Stomach smooth muscle (tissue), 2 donors: ENCODE data around the gene YPEL1.

ENCODE experiments used
- H3K27ac ChIP-seq: one replicate; pipeline ENCODE4 v1.7.0; 2013; ENCODE audit warnings: mild to moderate bottlenecking, low read length, inconsistent platforms
- H3K27me3 ChIP-seq, 2 donors: one replicate each; pipeline ENCODE4 v1.7.0; 2013; ENCODE audit warnings: low read length in 2 of 2; ENCODE audit not compliant: insufficient read depth in 2 of 2, control insufficient read depth in 1 of 2
- H3K36me3 ChIP-seq, 2 donors: one replicate each; pipeline ENCODE4 v1.7.0; 2013; ENCODE audit warnings: low read length in 2 of 2; ENCODE audit not compliant: control insufficient read depth in 2 of 2, insufficient read depth in 2 of 2
- H3K4me1 ChIP-seq: one replicate; pipeline ENCODE4 v1.7.0; 2013; ENCODE audit warnings: low read length; ENCODE audit not compliant: control insufficient read depth, insufficient read depth
- H3K4me3 ChIP-seq, 2 donors: one replicate each; pipeline ENCODE4 v1.7.0; 2013; ENCODE audit warnings: low read length in 2 of 2
- H3K9ac ChIP-seq, 2 donors: one replicate each; pipeline ENCODE4 v1.7.0; 2013; ENCODE audit warnings: low read length in 2 of 2, mild to moderate bottlenecking in 1 of 2
- H3K9me3 ChIP-seq, 2 donors: one replicate each; pipeline ENCODE4 v1.7.0; 2013; ENCODE audit warnings: low read length in 2 of 2; ENCODE audit not compliant: control insufficient read depth in 2 of 2
- donor health status: healthy.
- donor health status: Pancreatic carcinoma.

Gene YPEL1

DNA sequence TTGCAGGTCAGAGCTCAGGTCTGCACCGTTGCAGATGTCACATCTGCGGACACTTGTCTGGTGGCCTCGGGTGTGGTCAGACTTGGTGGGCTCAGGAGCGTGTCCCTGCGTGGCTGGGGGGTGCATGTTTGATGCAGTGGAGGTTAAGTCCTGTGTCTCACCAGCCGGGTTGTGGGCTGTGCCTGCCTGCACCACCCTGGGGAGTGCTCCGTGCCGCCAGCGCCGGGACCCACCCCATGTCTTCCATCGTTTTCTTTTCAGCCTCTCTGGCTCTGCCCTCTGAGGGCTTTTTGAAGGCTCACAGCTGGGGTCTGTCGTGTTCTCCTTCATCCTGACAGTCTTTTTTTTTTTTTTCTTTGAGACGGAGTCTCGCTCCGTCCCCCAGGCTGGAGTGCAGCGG lies 43.8 kb downstream of the YPEL1 start:
- Histone ChIP-seq H3K36me3 (peaks cover 17 to 52% of the 10 kb centered on the region in 2 donors), H3K27me3 (no peaks in the 10 kb centered on the region), H3K27ac (no peak overlapping the region), H3K4me1 (peaks cover 14% of the 10 kb centered on the region), H3K9me3 (no peaks in the 10 kb centered on the region), H3K4me3 (no peak overlapping the region), H3K9ac (no peak overlapping the region)

DNA sequence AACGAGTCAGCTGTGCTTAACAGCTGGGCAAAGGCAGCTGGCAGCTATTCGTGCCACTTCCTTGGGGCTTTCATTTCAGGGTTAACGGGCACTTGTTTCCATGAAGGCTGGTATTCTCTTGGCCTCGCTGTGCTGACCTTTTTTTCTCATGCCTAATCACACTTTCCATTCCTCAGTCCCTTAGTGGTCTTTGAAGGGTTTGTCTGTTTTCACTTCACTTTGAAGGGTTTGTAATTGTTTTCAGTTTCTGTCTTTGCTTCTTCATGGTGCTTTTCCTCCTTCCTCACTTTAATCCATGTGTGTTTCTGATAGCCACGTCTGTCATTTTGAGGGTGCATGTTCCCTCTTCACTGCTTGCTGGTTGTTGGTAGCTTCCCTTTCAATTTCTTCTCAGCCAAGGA lies 45.2 kb downstream of the YPEL1 start:
- Histone ChIP-seq H3K27me3 (no peaks in the 10 kb centered on the region), H3K4me1 (peaks cover 9% of the 10 kb centered on the region), H3K4me3 (no peak overlapping the region), H3K9me3 (no peaks in the 10 kb centered on the region), H3K36me3 (peaks cover 15 to 48% of the 10 kb centered on the region in 2 donors), H3K27ac (peak overlapping the region; percentile 49), H3K9ac (no peak overlapping the region)

DNA sequence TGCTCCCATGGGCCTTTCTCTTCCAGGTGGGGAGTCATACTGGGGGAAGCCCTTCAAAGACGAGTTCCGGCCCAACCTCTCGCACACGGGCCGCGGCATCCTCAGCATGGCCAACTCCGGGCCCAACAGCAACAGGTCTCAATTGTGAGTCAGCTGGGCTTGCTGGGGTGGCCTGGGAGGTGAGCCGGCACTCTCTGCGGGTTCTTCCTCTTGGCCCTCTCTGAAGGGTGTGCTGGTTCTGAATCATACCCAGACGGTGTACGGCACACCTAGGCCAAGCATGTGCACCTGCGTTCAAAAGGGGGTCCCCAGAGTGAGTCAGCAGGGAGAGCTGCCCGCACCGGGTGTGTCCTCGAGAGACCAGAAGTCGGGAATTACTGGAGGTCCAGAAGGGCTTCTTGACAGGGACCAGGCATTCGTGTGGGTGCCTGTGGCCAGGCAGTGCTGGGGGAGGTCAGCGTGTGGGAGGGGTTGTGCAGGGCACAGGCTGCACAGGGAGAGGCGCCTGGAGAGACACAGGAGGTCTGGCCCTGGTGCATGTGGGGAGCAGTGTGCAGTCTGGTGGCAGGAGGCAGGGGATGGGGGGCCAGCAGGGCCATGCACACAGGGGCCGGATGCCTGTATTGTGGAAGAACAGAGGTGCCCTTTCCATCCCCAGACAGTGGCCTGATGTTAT lies 46.8 kb downstream of the YPEL1 start:
- Histone ChIP-seq H3K36me3 (peaks cover 11 to 35% of the 10 kb centered on the region in 2 donors), H3K4me1 (peaks cover 9% of the 10 kb centered on the region), H3K27me3 (no peaks in the 10 kb centered on the region), H3K4me3 (no peak overlapping the region), H3K27ac (no peak overlapping the region), H3K9ac (no peak overlapping the region), H3K9me3 (no peaks in the 10 kb centered on the region)

DNA sequence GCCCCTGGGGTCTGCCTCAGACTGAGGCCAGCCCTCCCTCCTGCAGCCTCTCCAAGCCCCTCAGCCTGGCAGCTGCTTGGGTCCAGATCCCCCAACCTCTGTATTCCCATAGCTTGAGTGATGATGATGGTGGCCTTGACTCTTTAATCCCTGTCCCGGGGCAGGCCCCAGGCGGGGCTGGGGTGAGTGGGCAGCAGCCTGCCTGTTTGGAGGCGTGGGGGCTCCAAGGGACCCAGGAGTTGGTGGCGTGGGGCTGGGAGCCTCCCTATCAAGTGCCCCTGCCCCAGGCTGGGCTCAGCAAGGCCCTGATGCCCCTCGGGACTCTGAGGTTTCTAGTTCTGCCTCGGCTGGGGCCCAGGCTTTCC lies 47.3 kb downstream of the YPEL1 start:
- Histone ChIP-seq H3K36me3 (peaks cover 9 to 33% of the 10 kb centered on the region in 2 donors), H3K9ac (no peak overlapping the region), H3K27ac (no peak overlapping the region)

DNA sequence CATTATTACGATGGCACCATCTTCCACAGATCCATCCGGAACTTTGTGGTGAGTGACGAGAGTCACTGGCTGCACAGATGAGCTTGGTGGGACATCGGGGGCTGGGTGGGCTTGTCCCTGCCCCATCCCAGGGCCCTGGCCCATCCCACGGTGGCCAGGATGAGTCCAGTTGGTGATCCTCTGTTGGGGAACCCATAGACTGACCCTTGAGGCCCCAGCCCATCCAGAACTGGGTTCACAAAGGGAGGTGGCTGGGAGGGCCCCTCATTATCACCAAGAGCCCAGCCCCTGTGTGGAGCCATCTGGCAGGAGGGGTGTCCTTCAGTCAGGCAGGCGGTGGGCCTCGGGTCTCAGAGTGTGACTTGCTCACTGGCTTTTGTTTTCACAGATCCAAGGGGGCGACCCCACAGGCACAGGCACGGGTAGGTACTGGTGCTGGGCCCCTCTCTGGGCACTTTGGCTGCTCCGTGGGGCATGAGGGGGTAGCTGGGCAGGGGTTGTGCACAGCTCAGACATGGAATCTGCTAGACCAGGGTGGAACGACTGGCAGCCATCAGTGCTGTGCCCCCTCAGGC lies 47.8 kb downstream of the YPEL1 start:
- peaks cover 9% of the 10 kb centered on the region for H3K4me1 ChIP-seq
- no peak overlapping the region for H3K27ac ChIP-seq
- no peak overlapping the region for H3K9ac ChIP-seq
- H3K27me3 ChIP-seq, result no peaks in the 10 kb centered on the region
- H3K9me3 ChIP-seq, result no peaks in the 10 kb centered on the region
- H3K4me3 ChIP-seq, result no peak overlapping the region
- H3K36me3 ChIP-seq, result peaks cover 10 to 38% of the 10 kb centered on the region in 2 donors

More for the DNA sequence above, 47.3 kb downstream of the YPEL1 start:
- H3K9me3 ChIP-seq, result no peaks in the 10 kb centered on the region
- H3K4me3 ChIP-seq, result no peak overlapping the region
- H3K4me1 ChIP-seq, result peaks cover 9% of the 10 kb centered on the region
- no peaks in the 10 kb centered on the region for H3K27me3 ChIP-seq

DNA sequence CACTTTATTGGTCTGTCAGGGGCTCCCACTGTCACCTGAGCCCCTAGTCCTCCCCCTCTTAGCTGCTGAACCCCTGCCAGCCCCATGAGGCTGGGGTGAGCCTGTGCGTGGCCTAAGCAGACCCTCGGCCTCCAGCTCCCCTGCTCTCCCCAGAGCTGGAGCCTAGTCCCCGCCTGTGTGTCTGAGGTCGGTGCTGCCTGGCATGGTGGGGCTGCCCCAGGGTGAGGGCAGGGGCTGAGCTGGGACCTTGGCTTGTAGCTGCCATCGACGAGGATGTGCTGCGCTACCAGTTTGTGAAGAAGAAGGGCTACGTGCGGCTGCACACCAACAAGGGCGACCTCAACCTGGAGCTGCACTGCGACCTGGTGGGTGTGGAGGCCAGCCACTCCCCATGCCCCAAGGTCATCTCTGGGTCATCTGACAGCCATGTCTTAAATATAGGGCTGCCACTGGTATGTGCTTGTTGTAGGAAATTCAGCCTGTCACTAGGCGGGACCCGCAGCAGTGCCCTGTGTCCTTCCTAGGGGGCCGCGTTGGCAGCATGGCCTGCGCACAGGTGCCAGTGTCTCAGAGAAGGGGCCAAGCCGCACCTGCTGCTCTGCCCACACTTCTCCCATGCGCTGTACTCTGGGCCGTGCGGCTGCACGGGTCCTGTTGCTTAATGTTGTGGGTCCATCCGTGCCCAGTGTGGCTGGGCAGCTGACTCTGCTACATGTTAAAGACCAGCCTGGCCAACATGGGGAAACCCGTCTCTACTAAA lies 48.8 kb downstream of the YPEL1 start:
- H3K9me3 ChIP-seq, result no peaks in the 10 kb centered on the region
- no peak overlapping the region for H3K9ac ChIP-seq
- no peak overlapping the region for H3K4me3 ChIP-seq
- H3K27me3 ChIP-seq, result no peaks in the 10 kb centered on the region
- H3K27ac ChIP-seq, result no peak overlapping the region
- H3K36me3 ChIP-seq, result peaks cover 17 to 41% of the 10 kb centered on the region in 2 donors
- H3K4me1 ChIP-seq, result peaks cover 9% of the 10 kb centered on the region

DNA sequence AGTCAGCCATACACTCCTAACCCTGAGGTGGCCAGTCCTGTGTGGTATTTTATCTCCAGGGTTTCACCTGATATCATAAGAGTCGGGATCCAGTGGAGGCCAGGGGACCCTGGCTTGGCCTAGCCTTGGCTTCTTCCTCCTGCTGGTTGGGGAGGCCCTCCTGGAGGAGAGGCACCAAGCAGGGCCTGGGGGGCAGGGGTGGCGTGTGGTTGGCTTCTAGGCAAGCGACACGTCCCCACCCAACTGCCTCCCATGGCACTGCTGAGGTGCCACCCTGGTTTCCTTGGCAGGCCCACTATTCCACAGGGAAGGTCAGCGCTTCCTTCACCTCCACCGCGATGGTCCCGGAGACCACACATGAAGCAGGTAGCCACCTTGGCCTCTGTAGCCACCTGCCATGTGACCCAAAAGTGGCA lies 49.4 kb downstream of the YPEL1 start:
- H3K9ac ChIP-seq, result no peak overlapping the region
- peaks cover 19 to 42% of the 10 kb centered on the region in 2 donors for H3K36me3 ChIP-seq
- H3K9me3 ChIP-seq, result no peaks in the 10 kb centered on the region
- no peaks in the 10 kb centered on the region for H3K27me3 ChIP-seq
- peaks cover 9% of the 10 kb centered on the region for H3K4me1 ChIP-seq
- no peak overlapping the region for H3K4me3 ChIP-seq
- H3K27ac ChIP-seq, result no peak overlapping the region

DNA sequence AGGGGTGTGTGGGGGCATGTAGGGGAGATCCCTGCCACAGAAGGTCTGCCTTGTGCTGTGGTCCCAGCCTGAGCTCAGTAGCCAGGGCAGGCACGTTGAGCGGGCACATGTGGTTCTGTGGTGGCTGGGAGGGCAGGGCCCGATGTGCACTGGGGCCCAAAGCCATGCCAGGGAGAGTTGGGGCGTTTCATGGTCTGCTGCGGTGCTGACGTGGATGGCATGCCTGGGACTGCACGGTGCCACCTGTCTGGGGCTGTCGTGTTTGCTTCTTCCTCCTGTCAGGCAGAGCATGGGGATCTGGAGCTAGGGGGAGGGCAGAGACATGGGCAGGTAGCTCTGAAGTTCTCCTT lies 50.5 kb downstream of the YPEL1 start:
- H3K4me1 ChIP-seq, result peaks cover 3% of the 10 kb centered on the region
- H3K27me3 ChIP-seq, result no peaks in the 10 kb centered on the region
- no peak overlapping the region for H3K27ac ChIP-seq
- peaks cover 20 to 42% of the 10 kb centered on the region in 2 donors for H3K36me3 ChIP-seq
- H3K9ac ChIP-seq, result no peak overlapping the region
- no peak overlapping the region for H3K4me3 ChIP-seq
- no peaks in the 10 kb centered on the region for H3K9me3 ChIP-seq

DNA sequence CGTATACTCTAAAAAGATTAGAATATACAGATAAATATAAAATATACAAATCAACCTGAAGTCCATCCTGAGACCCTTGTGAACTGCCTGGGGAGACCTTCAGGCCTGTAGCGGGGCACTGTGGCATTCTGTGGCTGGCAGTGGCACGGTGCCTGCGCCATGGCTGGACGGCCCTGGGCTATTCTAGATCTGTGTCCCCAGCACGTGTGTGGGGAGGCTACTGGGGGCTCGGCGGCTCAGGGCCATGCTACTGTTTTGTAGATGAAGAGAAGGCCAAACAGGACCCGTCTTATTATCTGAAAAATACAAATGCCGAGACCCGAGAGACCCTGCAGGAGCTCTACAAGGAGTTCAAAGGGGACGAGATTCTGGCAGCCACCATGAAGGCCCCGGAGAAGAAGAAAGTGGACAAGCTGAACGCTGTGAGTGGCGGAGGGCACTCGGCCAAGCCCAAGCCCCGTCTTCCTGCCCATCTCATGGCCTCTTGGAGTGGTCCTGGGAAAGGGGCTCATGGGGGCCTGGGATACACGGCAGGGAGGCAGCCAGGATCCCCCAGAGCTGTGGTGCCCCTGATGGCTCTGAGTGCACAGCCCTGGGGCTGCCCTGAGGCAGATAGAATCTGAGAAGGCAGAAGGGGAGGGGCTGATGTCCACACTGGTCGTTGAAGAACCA lies 51.0 kb downstream of the YPEL1 start:
- H3K36me3 ChIP-seq, result peaks cover 20 to 42% of the 10 kb centered on the region in 2 donors
- H3K9me3 ChIP-seq, result no peaks in the 10 kb centered on the region
- H3K4me3 ChIP-seq, result no peak overlapping the region
- no peaks in the 10 kb centered on the region for H3K27me3 ChIP-seq
- H3K9ac ChIP-seq, result no peak overlapping the region
- no peak overlapping the region for H3K27ac ChIP-seq
- H3K4me1 ChIP-seq, result no peaks in the 10 kb centered on the region

DNA sequence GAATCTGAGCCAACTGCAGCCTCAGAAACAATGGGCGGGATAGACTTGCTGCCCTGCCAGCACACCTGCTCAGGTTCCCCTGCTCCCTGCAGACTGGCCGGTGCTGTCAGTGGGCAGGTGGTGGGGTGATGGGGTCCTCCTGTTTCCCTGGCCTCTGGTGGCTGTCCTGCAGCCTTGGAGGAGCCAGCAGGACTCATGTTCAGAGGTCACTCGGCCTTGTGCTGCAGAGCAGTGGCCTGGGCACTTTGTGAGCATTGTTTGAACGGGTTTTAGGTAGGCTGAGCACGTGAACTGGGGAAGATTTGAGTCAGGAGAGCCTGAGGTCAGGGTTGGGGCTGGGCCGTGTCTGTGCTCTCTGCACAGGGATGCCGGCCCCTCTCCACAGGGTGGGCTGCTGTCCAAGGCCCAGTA lies 52.2 kb downstream of the YPEL1 start:
- Histone ChIP-seq H3K4me1 (no peaks in the 10 kb centered on the region), H3K36me3 (peaks cover 17 to 37% of the 10 kb centered on the region in 2 donors)

More for the DNA sequence above, 52.2 kb downstream of the YPEL1 start:
- Histone ChIP-seq H3K9me3 (no peaks in the 10 kb centered on the region), H3K9ac (no peak overlapping the region), H3K4me3 (no peak overlapping the region), H3K27me3 (no peaks in the 10 kb centered on the region), H3K27ac (no peak overlapping the region)
